Rectal smooth muscle tissue (tissue), 1 donor: ENCODE measurements around the gene TEX29.

ENCODE experiments used
- H3K27ac ChIP-seq: one replicate; pipeline ENCODE4 v1.7.0; 2013; ENCODE audit warnings: low read depth, low read length, inconsistent platforms
- H3K27me3 ChIP-seq: one replicate; pipeline ENCODE4 v1.7.0; 2013; ENCODE audit warnings: low read length; ENCODE audit not compliant: control insufficient read depth, insufficient read depth
- H3K36me3 ChIP-seq: one replicate; pipeline ENCODE4 v1.7.0; 2013; ENCODE audit warnings: low read length; ENCODE audit not compliant: control insufficient read depth, insufficient read depth
- H3K4me1 ChIP-seq: one replicate; pipeline ENCODE4 v1.7.0; 2013; ENCODE audit warnings: low read length; ENCODE audit not compliant: control insufficient read depth, insufficient read depth
- H3K4me3 ChIP-seq: one replicate; pipeline ENCODE4 v1.7.0; 2013; ENCODE audit warnings: low read length
- H3K9ac ChIP-seq: one replicate; pipeline ENCODE4 v1.7.0; 2013; ENCODE audit warnings: low read length

TEX29 gene

DNA sequence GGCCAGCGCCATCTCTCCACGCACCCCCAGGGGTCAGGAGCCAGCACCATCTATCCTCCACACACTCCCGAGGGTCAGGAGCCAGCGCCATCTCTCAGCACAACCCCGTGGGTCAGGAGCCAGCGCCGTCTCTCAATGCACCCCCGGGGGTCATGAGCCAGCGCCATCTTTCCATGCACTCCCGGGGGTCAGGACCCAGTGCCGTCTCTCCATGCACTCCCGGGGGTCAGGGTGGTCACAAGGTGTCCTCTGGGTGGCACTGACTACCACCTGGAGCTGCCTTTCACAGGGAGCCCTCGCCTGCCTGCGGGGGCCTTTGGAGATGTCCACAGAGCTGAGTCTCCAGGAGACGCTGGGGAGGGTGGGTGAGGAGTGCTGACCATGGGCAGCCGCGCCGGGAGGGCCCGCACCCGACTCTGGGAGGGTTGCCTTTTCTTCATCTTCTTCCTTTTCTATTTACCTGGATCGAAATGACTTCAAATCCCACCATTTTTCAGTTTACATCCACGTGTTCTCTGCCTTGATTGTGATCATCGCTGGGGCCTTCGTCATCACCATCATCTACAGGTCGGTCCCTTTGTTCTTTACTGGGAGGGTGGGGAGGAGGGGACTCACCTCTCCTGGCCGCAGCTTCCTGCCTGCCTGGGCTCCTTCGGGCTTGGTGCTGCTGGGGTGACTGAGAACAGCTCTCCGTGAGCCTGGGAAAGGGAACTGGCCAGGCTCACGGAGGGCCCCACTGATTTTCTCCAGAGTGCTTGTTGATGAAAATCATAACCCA is 19.1 kb downstream of the TEX29 start:
- Histone ChIP-seq H3K27ac (no peak overlapping the region), H3K36me3 (no peaks in the 10 kb centered on the region), H3K27me3 (no peaks in the 10 kb centered on the region), H3K9ac (no peak overlapping the region), H3K4me1 (no peaks in the 10 kb centered on the region), H3K4me3 (no peak overlapping the region)

GRCh38 chr13:111341886-111342285 is 21.4 kb downstream of the TEX29 start:
- H3K4me3 ChIP-seq: no peak overlapping the region
- H3K9ac ChIP-seq: no peak overlapping the region
- no peaks in the 10 kb centered on the region for H3K4me1 ChIP-seq
- H3K27me3 ChIP-seq: no peaks in the 10 kb centered on the region
- no peaks in the 10 kb centered on the region for H3K36me3 ChIP-seq
- no peak overlapping the region for H3K27ac ChIP-seq

- Histone ChIP-seq H3K27ac (no peak overlapping the region), H3K4me3 (no peak overlapping the region), H3K27me3 (no peaks in the 10 kb centered on the region), H3K36me3 (no peaks in the 10 kb centered on the region), H3K4me1 (no peaks in the 10 kb centered on the region), H3K9ac (no peak overlapping the region)
Measured at GRCh38 chr13:111342721-111343120, 22.3 kb downstream of the TEX29 start.

- Histone ChIP-seq H3K9ac (no peak overlapping the region), H3K27ac (no peak overlapping the region), H3K4me1 (no peaks in the 10 kb centered on the region), H3K4me3 (no peak overlapping the region), H3K27me3 (no peaks in the 10 kb centered on the region), H3K36me3 (no peaks in the 10 kb centered on the region)
Measured at GRCh38 chr13:111343186-111343805, 22.9 kb downstream of the TEX29 start.

GRCh38 chr13:111344471-111345191 is 24.2 kb downstream of the TEX29 start:
- Histone ChIP-seq H3K4me3 (no peak overlapping the region), H3K9ac (no peak overlapping the region), H3K4me1 (no peaks in the 10 kb centered on the region), H3K27me3 (no peaks in the 10 kb centered on the region), H3K36me3 (no peaks in the 10 kb centered on the region), H3K27ac (no peak overlapping the region)

DNA sequence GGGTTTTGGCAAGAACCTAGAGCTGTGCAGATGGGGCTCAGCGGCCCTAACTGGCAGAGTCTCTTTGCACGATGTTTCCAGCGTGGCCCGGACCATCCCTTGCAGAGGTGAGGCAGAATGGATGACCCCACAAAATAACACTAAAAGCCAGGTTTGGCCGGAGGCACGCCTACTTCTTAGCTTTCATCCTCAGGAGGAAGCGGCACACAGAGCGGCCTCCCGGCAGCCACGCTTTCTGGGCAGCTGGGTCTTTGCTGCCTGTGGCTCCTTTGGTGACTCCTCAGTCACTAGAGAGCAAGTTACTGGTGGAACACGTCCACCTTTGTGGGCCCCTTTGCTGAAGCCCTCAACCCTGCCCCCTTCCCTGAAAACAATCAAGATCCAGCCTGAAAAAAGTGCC is 25.2 kb downstream of the TEX29 start:
- no peak overlapping the region for H3K27ac ChIP-seq
- H3K36me3 ChIP-seq: no peaks in the 10 kb centered on the region
- no peaks in the 10 kb centered on the region for H3K27me3 ChIP-seq
- no peaks in the 10 kb centered on the region for H3K4me1 ChIP-seq
- no peak overlapping the region for H3K9ac ChIP-seq
- H3K4me3 ChIP-seq: no peak overlapping the region

GRCh38 chr13:111346101-111346680 is 25.7 kb downstream of the TEX29 start:
- Histone ChIP-seq H3K27me3 (no peaks in the 10 kb centered on the region), H3K9ac (no peak overlapping the region), H3K4me3 (no peak overlapping the region), H3K4me1 (no peaks in the 10 kb centered on the region), H3K36me3 (no peaks in the 10 kb centered on the region), H3K27ac (no peak overlapping the region)

- Histone ChIP-seq H3K27ac (no peak overlapping the region), H3K4me1 (no peaks in the 10 kb centered on the region), H3K27me3 (no peaks in the 10 kb centered on the region), H3K36me3 (no peaks in the 10 kb centered on the region), H3K9ac (no peak overlapping the region), H3K4me3 (no peak overlapping the region)
Measured at GRCh38 chr13:111347438-111347837, 27.0 kb downstream of the TEX29 start.

DNA sequence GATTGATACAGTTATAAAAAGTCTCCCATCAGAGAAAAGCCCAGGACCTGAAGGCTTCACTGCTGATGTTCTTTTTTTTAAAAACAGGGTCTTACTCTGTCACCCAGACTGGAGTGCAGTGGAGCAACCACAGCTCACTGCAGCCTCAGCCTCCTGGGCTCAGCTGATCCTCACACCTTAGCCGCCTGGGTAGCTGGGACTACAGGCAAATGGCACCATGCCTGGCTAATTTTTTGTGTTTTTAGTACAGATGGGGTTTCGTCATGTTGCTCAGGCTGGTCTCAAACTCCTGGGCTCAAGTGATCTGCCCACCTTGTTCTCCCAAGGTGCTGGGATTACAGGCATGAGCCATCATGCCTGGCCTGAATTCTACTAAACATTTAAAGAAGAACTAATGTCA is 33.1 kb downstream of the TEX29 start:
- no peaks in the 10 kb centered on the region for H3K36me3 ChIP-seq
- H3K27me3 ChIP-seq: peaks cover 2% of the 10 kb centered on the region
- H3K4me3 ChIP-seq: no peak overlapping the region
- no peak overlapping the region for H3K27ac ChIP-seq
- no peak overlapping the region for H3K9ac ChIP-seq
- H3K4me1 ChIP-seq: no peaks in the 10 kb centered on the region

- Histone ChIP-seq H3K36me3 (no peaks in the 10 kb centered on the region), H3K4me3 (no peak overlapping the region), H3K27me3 (peaks cover 2% of the 10 kb centered on the region), H3K27ac (no peak overlapping the region), H3K4me1 (no peaks in the 10 kb centered on the region), H3K9ac (no peak overlapping the region)
Measured at GRCh38 chr13:111354789-111355188, 34.3 kb downstream of the TEX29 start.

DNA sequence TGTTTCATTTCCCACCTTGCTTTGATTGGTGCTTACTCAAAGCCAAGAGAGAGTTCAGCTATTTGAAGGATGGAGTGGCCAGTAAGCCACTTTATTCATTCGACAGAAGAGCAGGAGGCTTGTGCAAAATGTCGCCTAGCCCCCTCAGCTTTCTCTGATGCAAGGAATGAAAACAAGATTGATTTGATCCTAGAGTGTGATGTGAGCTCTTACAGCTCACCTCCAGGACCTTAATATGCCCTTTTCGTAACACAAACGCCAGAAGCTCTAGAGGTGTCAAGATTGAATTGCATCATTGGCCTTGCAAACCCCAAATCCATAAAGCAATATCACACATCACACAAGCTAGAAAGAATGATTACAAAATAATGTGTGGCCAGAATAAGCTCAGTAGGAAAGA is 36.4 kb downstream of the TEX29 start:
- Histone ChIP-seq H3K27me3 (peaks cover 2% of the 10 kb centered on the region), H3K36me3 (no peaks in the 10 kb centered on the region), H3K27ac (no peak overlapping the region), H3K4me3 (no peak overlapping the region), H3K4me1 (no peaks in the 10 kb centered on the region), H3K9ac (no peak overlapping the region)

DNA sequence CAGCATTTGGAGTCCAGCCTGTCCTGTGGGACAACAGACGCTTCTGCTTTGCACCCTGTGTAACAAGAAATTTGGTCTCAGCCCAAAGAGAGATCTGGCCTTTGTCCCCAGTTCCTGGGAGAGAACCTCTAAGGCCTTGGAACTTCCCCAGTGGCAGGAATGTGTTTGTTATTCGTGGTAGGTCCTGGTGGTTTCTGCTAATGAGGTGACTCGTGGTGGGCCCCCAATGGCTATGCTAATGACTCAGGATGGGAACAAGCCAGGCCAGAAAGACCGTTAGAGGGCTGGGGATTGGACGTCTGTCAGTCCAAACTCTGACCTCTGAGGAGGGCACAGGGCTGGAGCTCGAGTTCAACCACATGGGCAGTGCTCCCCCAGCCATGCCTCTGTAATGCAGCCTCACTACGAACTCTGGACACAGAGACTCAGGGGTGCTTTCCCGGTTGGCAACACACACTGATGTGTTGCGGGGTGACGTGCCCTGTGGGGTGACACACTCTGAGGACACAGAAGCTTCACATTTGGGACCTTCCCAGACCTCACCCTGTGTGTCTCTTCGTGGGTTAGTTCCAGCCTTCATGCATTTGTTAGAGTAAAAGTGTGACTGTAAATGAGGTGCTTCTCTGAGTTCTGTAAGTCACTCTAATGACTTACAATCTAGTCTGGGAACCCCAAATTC is 38.9 kb downstream of the TEX29 start:
- Histone ChIP-seq H3K27ac (no peak overlapping the region), H3K27me3 (peaks cover 2% of the 10 kb centered on the region), H3K4me1 (no peaks in the 10 kb centered on the region), H3K4me3 (no peak overlapping the region), H3K9ac (no peak overlapping the region), H3K36me3 (no peaks in the 10 kb centered on the region)
